ENCODE results near the gene CNMD.

DNA sequence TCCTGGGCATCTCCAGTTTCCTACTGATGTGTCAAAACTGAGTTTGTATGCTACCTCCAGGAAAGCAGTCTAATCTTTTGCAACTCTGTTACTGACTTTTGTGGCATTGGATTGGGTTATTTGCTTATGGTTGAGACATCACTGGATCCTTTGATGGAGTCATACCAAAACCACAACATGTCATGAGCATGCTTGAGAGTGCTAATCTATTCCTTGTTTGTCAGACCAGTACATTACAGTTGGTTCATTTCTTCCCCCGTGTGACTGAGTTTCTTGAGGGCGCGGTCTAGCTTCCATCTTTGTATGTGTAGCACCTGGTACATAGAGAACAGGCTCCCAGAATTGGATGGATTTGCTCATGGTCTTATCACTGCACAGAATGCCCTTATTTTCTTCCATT, 43.8 kb downstream of the CNMD start:
- TF ChIP-seq, protein P1, sequence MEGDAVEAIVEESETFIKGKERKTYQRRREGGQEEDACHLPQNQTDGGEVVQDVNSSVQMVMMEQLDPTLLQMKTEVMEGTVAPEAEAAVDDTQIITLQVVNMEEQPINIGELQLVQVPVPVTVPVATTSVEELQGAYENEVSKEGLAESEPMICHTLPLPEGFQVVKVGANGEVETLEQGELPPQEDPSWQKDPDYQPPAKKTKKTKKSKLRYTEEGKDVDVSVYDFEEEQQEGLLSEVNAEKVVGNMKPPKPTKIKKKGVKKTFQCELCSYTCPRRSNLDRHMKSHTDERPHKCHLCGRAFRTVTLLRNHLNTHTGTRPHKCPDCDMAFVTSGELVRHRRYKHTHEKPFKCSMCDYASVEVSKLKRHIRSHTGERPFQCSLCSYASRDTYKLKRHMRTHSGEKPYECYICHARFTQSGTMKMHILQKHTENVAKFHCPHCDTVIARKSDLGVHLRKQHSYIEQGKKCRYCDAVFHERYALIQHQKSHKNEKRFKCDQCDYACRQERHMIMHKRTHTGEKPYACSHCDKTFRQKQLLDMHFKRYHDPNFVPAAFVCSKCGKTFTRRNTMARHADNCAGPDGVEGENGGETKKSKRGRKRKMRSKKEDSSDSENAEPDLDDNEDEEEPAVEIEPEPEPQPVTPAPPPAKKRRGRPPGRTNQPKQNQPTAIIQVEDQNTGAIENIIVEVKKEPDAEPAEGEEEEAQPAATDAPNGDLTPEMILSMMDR (IDR thresholded peaks at IDR 0.05) = no peak
- TF ChIP-seq POLR2A (IDR thresholded peaks at IDR 0.05) = no peak

All from adrenal gland (tissue), 5 donors.